Neural progenitor cell (in vitro differentiated cells): ENCODE data around the gene KRT10.

Experiments
- EZH2 ChIP-seq: fragments of 200-600 bp; sonication (generic); IDR thresholded peaks from 2 replicates; pipeline ENCODE4 v1.6.1; 2017; ENCODE audit warnings: antibody characterized with exemption, mild to moderate bottlenecking, moderate library complexity
- TF ChIP-seq, protein P1 (sequence below): fragments of 200-600 bp; sonication (generic); IDR thresholded peaks from 2 replicates; pipeline ENCODE4 v1.5.1; 2017; ENCODE audit warnings: antibody characterized with exemption, mild to moderate bottlenecking

DNA sequence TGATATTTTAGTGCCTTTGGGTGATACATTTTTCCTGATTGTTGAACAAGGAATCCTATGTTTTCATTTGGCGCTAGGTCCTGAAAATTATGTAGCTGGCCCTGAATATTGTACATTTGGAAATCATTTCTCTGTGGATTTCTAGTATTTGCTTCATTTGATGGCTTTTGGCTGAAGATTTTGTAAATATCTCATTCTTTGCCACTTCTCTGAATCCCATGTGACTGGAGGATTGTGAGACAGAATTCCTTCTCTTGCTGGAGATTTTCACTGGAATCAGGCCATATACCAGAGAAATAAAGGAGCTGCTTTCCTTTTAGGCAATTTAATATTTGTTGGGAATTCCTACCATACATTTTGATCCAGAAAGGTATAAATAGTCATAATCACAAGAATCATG lies 31.3 kb downstream of the KRT10 start:
- TF ChIP-seq, protein P1, sequence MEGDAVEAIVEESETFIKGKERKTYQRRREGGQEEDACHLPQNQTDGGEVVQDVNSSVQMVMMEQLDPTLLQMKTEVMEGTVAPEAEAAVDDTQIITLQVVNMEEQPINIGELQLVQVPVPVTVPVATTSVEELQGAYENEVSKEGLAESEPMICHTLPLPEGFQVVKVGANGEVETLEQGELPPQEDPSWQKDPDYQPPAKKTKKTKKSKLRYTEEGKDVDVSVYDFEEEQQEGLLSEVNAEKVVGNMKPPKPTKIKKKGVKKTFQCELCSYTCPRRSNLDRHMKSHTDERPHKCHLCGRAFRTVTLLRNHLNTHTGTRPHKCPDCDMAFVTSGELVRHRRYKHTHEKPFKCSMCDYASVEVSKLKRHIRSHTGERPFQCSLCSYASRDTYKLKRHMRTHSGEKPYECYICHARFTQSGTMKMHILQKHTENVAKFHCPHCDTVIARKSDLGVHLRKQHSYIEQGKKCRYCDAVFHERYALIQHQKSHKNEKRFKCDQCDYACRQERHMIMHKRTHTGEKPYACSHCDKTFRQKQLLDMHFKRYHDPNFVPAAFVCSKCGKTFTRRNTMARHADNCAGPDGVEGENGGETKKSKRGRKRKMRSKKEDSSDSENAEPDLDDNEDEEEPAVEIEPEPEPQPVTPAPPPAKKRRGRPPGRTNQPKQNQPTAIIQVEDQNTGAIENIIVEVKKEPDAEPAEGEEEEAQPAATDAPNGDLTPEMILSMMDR: no peak
- no peak for TF ChIP-seq EZH2
